HG03469 (cell line): ENCODE measurements around the gene ZNF101.
"Not testable (repeated sequence)": the region's sequence is repeated elsewhere in the genome, so short reads cannot be mapped to it uniquely, and the experiment has no call there.

Experiments
- ATAC-seq: cut with Tn5 transposase; IDR thresholded peaks from one replicate; pipeline ENCODE4 v1.9.1; 2021; ENCODE audit warnings: mild to moderate bottlenecking, moderate library complexity, moderate number of reproducible peaks; ENCODE audit not compliant: unreplicated experiment

ZNF101 gene

DNA sequence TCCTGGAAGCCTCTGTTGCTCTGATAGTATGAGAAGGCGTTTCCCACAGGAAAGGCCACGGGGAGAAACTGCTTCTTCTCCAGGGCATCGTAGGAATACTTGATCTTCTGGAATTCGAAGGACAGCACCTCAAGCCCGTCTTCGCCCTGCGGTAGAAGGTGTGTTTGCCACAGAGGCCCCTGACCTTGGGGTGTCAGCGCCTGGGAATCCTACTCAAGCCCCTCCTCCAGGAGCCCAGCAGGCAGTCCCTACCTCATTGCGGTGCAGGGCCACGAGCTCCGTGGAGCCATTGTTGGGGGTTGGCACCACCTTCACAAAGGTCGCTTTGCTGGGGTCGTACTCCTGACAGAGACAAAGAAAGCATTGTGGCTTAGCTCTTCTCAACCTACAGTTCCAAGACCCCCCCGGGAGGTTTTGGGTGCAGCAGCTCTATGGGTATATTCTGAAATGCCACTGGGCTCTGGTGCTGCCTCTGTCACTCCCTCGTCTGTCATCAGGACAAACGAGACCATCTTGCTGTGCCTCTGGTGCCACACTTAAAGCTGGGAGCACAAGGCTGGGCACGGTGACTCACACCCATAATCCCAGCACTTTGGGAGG lies 8.9 kb upstream of the ZNF101 start:
- no peak for ATAC-seq

DNA sequence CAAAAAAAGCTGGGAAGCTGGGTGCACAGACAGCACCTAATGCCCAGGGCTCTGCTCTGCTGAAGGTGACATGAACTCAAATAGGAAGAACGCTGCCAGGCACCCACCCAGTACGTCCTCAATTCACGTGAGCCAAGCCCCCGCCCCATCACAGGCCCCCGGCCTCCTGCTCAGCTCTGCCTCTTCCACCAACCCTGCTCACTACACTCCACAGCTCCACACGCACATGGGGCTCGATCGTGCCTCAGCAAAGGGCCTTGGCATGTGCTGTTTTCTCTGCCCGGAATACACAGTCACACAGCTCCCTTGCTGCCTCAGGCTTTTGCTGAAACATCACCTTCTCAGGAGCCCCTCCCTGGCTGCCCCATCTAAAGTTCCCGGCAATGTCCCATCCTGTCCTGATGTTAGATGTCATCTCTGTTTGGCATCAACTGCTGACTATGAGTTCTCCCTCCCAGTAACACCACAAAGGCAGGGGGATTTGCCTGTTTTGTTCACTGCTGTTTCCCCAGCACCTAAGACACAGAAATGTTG lies 7.4 kb upstream of the ZNF101 start:
- ATAC-seq = no peak

DNA sequence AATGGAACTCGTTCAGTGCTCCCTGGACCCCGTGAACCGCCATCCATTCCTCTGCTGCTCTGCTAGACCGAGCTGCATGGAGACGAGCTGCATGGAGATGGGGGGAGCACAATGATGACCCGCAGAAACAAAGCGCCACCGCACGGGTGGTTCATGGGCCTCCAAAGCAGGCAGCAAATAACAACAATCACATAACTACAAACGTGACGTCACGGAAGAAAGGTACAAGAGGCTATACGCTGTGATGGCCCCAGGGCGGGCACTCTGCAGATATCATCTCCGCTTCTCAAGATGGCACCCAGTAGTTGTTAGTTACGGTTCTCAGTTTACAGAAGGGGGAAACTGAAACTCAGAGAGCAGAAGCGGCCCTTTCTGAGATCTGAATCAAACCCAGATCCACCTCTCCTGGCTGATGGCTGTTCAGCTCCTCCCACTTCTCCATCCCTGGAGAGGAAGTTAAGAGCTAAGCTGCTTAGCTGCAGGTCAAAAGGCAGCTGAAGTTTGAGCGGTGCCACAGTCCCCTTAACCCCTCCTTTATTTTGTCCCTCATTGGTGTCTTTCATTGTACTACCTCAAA lies 6.9 kb upstream of the ZNF101 start:
- no peak for ATAC-seq

DNA sequence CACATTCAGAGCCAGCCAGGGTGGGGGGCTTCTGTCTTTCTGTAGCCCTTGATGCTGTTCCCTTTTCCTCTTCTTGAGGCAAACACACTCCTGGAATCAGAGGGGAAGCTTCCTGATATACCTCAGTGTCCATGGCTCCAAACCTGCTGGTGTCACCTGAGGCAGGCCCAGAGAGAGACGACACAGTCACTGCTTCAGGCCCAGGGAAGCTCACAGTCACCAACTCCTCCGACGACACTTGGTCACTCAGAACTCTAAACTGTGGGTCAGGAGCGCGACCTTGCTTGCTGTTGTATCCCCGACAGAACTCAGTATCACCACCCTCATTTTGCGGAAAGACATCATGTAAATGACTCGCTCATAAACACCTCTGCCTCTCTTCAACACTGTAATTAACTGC lies 6.3 kb upstream of the ZNF101 start:
- ATAC-seq = no peak

DNA sequence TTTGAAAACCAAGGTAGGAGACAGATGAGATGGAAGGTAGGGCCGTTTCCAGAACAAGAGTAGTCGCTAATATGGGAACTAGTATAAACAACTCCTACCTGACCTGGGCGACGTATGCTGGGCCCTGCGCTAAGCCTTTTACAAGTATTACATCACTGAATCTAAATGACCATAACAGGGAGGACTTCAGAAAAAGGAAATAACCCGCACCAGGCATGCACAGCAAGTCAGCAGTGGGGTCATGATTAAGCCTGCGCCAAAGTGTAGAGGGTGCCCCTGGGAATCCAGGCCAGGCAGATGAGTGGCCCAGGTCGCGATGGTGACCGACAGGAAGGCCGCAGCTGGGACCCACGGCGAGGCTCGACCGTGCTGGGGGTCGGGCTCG lies 5.8 kb upstream of the ZNF101 start:
- no peak for ATAC-seq

DNA sequence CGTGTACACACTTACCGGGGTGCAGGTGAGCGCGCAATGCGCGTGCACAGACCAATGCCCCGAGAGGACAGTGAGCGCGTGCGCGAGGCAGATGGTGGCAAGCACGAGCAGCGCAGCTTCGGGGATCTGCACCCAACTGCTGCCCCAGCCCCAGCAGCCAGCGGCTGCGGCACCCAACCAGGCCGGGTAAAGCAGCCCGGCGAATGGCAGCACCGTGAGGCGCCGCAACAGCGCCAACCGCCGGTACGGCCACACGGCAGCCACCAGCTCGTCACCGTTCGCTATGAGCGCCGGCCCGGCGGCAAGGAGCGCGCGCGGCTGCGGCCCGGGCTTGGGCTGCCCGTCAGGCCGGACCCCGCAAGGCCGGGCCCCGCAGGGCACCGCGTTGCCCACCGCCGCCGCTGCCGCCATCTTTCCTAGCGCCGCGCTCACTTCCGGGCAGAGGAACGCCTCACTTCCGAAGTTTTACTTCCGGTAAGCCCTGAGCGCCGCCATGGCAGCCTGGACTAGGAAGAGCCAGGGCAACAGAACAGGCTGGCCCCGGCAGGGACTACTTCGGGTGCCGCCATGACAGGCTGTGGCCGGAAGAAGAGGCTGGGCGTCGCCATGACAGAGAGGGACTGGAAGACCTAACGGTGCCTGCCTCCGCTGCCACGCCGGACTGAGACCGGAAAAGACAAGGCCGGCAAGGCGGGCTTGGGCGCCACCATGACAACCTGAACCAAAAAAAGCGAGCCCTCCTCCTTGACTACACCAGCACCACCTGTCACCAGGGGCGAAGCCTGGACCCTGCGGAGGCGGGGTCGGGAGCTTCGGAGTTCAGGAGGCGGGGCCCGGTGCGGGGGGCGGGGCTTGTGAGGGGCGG lies 5.2 kb upstream of the ZNF101 start, which contains the start of gene ATP13A1:
Gene ATP13A1, minus strand, starts transcription at position 421 of the 865 bp plus-strand sequence. Its CDS starts 10 bp downstream, at position 411.
- peak; percentile 53 for ATAC-seq

DNA sequence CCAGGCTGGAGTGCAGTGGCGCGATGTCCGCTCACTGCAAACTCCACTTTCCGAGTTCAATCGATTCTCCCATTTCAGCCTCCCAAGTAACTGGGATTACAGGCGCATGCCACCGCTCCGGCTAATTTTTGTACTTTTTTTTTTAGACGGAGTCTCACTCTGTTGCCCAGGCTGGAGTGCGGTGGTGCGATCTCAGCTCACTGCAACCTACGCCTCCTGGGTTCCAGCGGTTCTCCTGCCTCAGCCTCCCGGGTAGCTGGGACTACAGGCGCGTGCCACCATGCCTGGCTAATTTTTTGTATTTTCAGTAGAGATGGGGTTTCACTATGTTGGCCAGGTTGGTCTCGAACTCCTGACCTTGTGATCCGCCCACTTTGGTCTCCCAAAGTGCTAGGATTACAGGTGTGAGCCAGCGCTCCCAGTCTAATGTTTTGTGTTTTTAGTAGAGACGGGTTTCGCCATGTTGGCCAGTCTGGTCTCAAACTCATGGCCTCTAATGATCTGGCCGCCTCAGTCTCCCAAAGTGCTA lies 3.2 kb upstream of the ZNF101 start:
- not testable (repeated sequence) for ATAC-seq

DNA sequence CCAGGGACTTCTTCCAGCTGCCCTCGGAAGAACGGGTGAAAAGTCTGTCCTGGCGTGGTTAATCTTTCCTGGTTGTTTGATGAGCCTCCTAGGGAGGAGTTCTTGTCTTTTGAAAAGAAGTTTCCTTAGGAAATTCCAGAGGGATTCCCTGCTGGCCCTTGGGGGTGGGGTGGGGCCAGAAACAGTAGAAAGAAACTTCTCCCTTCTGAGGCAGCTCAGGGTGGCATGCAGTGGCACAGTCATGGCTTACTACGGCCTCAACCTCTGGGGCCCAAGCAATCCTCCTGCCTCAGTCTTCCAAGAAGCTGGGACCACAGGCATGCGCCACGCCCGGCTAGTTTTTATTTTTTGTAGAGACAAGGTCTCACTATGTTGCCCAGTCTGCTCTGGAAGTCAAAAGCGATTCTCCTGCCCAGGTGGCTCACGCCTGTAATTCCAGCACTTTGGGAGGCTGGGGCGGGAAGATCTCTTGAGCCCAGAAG lies 1.5 kb downstream of the ZNF101 start:
- ATAC-seq = no peak

DNA sequence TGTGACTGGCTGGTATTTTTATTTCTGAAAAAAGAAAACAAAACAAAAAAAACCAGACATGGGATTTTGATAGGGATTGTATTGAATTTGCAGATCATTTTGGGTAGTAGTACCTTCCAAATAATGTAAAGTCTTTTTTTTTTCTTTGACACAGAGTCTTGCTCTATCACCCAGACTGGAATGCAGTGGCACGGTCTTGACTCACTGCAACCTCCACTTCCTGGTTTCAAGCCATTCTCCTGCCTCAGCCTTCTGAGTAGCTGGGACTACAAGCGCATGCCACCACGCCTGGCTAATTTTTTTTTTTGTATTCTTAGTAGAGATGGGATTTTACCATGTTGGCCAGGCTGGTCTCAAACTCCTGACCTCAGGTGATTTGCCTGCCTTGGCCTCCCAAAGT lies 4.2 kb downstream of the ZNF101 start:
- ATAC-seq = no peak

DNA sequence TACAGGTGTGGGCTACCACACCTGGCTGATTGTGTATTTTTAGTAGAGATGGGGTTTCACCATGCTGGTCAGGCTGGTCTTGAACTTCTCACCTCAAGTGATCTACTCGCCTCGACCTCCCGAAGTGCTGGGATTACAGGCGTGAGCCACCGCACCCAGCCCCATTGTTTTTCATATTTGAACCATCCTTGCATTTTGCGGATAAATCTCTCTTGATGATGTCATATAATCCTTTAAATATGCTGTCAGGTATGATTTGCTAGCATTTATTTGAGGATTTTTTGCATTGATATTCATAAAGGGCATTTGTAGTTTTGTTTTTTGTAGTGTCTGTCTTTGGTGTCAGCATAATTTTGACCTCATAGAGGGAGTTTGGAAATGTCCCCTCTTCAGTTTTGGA lies 5.7 kb downstream of the ZNF101 start:
- ATAC-seq = no peak

DNA sequence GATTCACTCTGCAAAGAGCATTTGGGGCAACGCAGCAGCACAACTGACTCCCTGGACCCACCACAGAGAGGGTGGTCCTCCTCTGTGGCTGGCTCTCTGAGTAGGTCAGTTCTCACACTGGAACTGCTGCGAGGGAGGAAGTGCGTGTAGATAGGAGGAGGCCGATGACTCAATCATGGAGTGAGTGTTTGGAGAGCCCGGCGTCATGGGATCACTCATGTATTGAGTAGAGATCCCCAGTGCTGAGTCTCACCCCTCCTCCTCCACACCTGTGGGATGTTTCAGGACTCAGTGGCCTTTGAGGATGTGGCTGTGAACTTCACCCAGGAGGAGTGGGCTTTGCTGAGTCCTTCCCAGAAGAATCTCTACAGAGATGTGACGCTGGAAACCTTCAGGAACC lies 8.9 kb downstream of the ZNF101 start:
- no peak for ATAC-seq

DNA sequence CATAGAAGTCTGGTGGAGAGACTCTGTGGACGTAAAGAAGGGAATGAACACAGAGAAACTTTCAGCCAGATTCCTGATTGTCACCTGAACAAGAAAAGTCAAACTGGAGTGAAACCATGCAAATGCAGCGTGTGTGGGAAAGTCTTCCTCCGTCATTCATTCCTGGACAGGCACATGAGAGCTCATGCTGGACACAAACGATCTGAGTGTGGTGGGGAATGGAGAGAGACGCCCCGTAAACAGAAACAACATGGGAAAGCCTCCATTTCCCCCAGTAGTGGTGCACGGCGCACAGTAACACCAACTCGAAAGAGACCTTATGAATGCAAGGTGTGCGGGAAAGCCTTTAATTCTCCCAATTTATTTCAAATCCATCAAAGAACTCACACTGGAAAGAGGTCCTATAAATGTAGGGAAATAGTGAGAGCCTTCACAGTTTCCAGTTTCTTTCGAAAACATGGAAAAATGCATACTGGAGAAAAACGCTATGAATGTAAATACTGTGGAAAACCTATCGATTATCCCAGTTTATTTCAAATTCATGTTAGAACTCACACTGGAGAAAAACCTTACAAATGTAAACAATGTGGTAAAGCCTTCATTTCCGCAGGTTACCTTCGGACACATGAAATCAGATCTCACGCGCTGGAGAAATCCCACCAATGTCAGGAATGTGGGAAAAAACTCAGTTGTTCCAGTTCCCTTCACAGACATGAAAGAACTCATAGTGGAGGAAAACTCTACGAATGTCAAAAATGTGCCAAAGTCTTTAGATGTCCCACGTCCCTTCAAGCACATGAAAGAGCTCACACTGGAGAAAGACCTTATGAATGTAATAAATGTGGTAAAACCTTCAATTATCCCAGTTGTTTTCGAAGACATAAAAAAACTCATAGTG lies 10.8 kb downstream of the ZNF101 start:
- no peak for ATAC-seq

DNA sequence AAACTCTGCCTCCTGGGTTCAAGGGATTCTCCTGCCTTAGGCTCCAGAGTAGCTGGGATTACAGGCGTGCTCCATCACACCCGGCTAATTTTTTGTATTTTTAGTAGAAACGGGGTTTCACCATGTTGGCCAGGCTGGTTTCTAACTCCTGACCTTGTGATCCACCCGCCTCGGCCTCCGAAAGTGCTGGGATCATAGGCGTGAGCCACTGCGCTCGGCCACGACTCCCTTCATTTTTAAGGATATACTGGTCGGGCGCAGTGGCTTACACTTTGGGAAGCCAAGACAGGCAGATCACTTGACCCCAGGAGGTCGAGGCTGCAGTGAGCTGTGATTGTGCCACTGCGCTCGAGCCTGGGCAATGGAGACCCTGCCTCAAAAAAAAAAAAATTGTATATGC lies 17.5 kb downstream of the ZNF101 start:
- ATAC-seq = not testable (repeated sequence)

DNA sequence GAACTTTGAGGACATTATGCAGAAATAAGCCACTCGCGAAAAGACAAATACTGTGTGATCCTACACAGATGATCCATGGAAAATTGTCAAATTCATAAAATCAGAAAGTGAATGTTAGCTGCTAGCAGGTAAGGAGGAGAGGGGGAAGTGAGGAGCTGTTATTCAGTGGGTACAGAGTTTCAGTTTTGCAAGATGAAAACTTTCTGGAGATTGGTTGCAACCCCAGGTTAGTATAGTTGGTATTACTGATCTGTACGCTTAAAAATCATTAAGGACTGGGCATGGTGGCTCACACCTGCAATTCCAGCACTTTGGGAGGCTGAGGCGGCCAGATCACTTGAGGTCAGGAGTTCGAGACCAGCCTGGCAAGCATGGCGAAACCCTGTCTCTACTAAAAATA lies 17.9 kb downstream of the ZNF101 start:
- ATAC-seq = no peak

DNA sequence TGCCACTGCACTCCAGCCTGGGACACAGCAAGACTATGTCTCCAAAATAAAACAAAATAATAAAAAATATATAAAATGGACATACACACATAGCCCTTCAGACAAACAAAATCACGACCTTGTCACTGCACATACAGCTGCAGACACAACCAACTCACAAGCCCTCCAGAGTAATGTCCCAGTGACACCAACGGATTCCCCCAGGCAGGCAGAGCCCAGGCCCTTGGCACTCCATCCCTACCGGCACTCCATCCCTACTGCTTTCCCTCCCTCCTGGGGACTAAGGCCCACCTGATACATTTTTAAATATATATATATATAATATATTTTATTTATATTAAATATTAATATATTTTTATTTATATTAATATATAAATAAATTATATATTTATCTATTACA lies 18.5 kb downstream of the ZNF101 start:
- ATAC-seq = no peak

DNA sequence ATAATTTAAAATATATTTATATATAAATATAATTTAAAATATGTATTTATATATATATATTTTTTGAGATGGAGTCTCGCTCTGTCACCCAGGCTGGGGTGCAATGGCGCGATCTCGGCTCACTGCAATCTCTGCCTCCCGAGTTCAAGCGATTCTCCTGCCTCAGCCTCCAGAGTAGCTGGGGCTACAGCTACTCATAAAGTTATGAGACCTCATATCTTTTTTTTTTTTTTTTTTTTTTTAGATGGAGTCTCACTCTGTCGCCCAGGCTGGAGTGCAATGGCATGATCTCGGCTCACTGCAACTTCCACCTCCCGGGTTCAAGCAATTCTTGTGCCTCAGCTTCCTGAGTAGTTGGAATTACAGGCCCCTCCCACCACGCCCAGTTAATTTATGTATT lies 20.4 kb downstream of the ZNF101 start:
- ATAC-seq = not testable (repeated sequence)

DNA sequence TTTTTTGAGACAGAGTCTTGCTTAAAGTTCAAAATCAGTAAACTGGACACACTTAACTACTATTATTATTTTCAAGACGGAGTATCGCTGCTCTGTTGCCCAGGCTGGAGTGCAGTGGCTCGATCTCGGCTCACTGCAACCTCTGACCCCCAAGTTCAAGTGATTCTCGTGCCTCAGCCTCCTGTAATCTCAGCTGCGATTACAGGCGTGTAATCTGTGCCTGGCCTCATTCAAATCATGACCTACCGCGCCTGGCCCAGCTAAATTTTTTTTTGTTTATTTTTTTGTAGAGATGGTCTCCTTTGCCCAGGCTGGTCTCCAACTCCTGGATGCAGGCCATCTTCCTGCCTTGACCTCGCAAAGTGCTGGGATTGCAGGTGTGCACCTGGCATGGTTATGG lies 23.0 kb downstream of the ZNF101 start:
- no peak for ATAC-seq

DNA sequence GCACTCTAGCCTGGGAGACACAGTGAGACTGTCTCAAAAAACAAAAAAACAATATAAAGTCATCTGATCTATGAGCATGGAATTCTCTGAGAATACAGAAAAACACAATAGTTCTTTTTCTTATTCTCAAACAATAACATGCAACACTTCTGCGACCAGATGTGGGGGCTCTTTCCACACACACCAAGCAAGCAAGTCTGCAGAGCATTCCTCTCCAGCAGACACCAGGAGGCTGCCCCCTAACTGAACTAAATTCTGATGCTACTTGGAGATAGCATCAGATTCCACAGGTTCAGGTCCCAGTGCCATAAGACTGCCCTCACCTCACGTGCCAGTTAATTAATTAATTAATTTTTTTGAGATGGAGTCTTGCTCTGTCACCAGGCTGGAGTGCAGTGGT lies 27.7 kb downstream of the ZNF101 start:
- no peak for ATAC-seq

DNA sequence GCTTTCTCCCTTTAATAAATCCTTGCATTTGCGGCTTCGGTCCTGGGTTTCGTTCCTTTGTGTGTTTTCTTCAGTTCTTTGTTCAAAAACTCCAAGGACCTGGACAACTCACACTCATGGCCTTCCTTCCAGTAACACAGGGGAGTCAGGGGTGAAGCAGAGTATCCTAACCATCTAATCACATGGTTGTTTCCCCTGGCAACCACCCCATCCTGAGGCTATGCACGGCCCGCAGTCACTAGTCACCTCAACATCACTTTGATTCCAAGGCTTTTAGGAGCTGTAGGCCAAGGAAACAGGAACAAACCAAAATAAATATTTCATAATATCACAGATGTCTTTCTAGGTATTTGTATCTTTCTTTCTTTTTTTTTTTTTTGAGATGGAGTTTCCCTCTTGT lies 28.9 kb downstream of the ZNF101 start:
- no peak for ATAC-seq

DNA sequence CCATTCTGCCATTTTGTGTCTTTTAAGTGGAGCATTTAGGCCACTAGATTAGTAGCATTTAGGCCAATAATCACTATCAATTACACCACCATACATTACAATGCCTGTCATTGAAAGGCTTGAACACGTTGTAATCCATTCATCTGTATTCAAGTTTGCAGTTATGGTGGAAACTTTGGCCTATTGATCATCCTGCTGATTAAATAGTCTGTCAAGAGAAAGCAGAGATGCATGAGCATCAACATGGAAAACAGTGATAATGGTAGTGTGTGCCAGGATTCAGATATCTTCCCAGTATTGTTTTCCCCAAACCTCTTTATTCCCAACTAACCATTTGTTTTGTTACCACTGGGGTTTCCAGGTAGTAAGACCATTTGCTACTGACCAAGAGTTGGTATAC lies 31.9 kb downstream of the ZNF101 start:
- not testable (repeated sequence) for ATAC-seq
